ENCODE measurements around the gene NCBP1. TPM values are rescaled to one million over a fixed set of nuclear protein-coding genes. Genes with fewer than 3 reads are reported as not detected.

Gene NCBP1
- polyA plus RNA-seq, 2 of the 4 experiments (the other 2 are of a cell fraction): 31.8 to 48.2 TPM

DNA sequence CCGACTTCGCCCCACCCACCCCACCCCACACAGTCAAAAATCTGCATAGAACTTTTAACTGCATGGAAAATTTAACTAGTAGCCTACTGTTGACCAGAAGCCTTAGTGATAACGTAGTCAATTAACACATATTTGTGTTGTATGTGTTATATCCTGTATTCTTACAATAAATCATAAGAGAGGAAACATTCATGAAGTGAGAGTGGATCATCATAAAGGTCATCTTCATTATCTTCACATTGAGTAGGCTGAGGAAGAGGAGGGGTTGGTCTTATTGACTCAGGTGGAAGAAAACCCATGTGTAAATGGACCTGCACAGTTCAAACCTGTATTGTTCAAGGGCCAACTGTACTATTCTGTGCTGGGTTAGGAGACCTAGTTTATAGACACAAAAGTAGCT, 32.1 kb downstream of the NCBP1 start:
- whole genome bisulfite sequencing (ENCODE audit: missing lambda C conversion rate): 92% methylated on average over 3 of the region's 3 CpGs
- H3K9me3 ChIP-seq: no peaks in the 10 kb centered on the region
- H3K4me2 ChIP-seq: no peak overlapping the region
- H3K4me1 ChIP-seq: no peaks in the 10 kb centered on the region
- ChIA-PET POLR2A (no interaction called here), CTCF (interaction anchor here (1.2 kb wide), 1 partner anchor 14 kb away, joined by 4 read pairs; no protein-coding TSS in a partner anchor)
- TF ChIP-seq NFE2L2 (conservative IDR thresholded peaks at IDR 0.05; ENCODE audit: low read length) (no peak), NR3C1 (IDR thresholded peaks at IDR 0.05) (no peak), EHF (CRISPR knock-in tag; IDR thresholded peaks at IDR 0.05) (no peak), GATA3 (IDR thresholded peaks at IDR 0.05; ENCODE audit: borderline replicate concordance) (no peak), CBX8 (IDR thresholded peaks at IDR 0.05) (no peak), TP53 (CRISPR knock-in tag; IDR thresholded peaks at IDR 0.05) (no peak), SREBF2 (IDR thresholded peaks at IDR 0.05) (no peak), KDM5A (IDR thresholded peaks at IDR 0.05) (no peak), ZC3H11A (IDR thresholded peaks at IDR 0.05) (no peak), TFCP2L1 (CRISPR knock-in tag; IDR thresholded peaks at IDR 0.05) (no peak), ESRRA (IDR thresholded peaks at IDR 0.05; ENCODE audit: borderline replicate concordance, low read length) (no peak), KDM1A (IDR thresholded peaks at IDR 0.05; ENCODE audit: low read depth) (no peak), FOSL2 (IDR thresholded peaks at IDR 0.05) (no peak), FOSL2 (CRISPR knock-in tag; IDR thresholded peaks at IDR 0.05) (no peak), EP300 (IDR thresholded peaks at IDR 0.05) (no peak), JUNB (IDR thresholded peaks at IDR 0.05) (no peak), CHD2 (IDR thresholded peaks at IDR 0.05; ENCODE audit: low read length, partially characterized antibody) (no peak), ZFP36 (IDR thresholded peaks at IDR 0.05; ENCODE audit: borderline replicate concordance, partially characterized antibody) (no peak)
- TF ChIP-seq, protein P1, sequence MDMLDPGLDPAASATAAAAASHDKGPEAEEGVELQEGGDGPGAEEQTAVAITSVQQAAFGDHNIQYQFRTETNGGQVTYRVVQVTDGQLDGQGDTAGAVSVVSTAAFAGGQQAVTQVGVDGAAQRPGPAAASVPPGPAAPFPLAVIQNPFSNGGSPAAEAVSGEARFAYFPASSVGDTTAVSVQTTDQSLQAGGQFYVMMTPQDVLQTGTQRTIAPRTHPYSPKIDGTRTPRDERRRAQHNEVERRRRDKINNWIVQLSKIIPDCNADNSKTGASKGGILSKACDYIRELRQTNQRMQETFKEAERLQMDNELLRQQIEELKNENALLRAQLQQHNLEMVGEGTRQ (IDR thresholded peaks at IDR 0.05): no peak
- TF ChIP-seq, protein P2, sequence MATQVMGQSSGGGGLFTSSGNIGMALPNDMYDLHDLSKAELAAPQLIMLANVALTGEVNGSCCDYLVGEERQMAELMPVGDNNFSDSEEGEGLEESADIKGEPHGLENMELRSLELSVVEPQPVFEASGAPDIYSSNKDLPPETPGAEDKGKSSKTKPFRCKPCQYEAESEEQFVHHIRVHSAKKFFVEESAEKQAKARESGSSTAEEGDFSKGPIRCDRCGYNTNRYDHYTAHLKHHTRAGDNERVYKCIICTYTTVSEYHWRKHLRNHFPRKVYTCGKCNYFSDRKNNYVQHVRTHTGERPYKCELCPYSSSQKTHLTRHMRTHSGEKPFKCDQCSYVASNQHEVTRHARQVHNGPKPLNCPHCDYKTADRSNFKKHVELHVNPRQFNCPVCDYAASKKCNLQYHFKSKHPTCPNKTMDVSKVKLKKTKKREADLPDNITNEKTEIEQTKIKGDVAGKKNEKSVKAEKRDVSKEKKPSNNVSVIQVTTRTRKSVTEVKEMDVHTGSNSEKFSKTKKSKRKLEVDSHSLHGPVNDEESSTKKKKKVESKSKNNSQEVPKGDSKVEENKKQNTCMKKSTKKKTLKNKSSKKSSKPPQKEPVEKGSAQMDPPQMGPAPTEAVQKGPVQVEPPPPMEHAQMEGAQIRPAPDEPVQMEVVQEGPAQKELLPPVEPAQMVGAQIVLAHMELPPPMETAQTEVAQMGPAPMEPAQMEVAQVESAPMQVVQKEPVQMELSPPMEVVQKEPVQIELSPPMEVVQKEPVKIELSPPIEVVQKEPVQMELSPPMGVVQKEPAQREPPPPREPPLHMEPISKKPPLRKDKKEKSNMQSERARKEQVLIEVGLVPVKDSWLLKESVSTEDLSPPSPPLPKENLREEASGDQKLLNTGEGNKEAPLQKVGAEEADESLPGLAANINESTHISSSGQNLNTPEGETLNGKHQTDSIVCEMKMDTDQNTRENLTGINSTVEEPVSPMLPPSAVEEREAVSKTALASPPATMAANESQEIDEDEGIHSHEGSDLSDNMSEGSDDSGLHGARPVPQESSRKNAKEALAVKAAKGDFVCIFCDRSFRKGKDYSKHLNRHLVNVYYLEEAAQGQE (IDR thresholded peaks at IDR 0.05): no peak
- TF ChIP-seq, protein P3, sequence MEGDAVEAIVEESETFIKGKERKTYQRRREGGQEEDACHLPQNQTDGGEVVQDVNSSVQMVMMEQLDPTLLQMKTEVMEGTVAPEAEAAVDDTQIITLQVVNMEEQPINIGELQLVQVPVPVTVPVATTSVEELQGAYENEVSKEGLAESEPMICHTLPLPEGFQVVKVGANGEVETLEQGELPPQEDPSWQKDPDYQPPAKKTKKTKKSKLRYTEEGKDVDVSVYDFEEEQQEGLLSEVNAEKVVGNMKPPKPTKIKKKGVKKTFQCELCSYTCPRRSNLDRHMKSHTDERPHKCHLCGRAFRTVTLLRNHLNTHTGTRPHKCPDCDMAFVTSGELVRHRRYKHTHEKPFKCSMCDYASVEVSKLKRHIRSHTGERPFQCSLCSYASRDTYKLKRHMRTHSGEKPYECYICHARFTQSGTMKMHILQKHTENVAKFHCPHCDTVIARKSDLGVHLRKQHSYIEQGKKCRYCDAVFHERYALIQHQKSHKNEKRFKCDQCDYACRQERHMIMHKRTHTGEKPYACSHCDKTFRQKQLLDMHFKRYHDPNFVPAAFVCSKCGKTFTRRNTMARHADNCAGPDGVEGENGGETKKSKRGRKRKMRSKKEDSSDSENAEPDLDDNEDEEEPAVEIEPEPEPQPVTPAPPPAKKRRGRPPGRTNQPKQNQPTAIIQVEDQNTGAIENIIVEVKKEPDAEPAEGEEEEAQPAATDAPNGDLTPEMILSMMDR (IDR thresholded peaks at IDR 0.05): no peak
- no peak for FAIRE-seq
- no peak overlapping the region for H3K27ac ChIP-seq
- DNase-seq (ENCODE audit: low read depth in 1 of 2, low spot score in 1 of 2): no peak
- ATAC-seq: no peak
- H3K4me3 ChIP-seq: no peak overlapping the region

DNA sequence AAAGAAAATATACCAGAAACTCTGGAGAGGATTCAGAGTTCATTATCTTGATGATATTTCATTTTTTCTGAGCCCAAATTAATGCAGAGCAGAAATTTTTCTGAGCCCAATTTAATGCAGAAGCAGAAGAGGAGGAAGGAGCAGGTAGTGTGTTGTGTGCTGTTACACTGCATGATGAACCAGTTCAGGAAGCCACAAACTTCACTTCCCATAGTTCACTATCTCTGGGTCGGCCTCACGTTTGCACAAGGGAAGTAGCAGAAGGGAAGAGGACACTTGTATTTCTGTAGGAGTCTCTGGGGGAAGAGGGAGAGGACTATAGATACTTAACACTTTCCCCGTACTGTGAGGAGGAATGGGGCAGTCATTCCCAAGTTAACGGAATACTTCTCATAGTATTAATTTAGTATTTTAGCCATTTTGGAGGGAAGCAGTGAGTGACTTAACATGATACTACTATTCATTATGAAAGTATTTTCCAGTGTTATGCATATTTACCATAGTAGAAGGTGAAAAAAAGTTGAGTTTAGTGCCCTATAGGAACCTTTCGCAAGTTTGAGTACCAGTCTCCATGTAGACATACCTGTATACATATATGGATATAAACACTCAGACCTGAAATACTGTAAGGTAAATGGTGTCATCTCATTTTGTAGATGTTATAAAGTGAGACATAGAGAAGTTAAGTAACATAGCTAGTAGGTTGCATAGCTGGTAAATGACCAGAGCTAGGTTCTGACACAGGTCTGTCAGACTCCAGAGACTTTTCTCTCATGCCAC, 33.5 kb downstream of the NCBP1 start:
- Histone ChIP-seq H3K9me3 (no peaks in the 10 kb centered on the region), H3K27ac (no peak overlapping the region), H3K4me1 (no peaks in the 10 kb centered on the region), H3K4me3 (no peak overlapping the region), H3K4me2 (no peak overlapping the region)
- TF ChIP-seq CHD4 (IDR thresholded peaks at IDR 0.05; ENCODE audit: borderline replicate concordance) (no peak), POLR2A (IDR thresholded peaks at IDR 0.05; ENCODE audit: low read length) (no peak), KDM5A (IDR thresholded peaks at IDR 0.05) (no peak), NFE2L2 (conservative IDR thresholded peaks at IDR 0.05; ENCODE audit: low read length) (no peak), CBX8 (IDR thresholded peaks at IDR 0.05) (no peak), TFCP2L1 (CRISPR knock-in tag; IDR thresholded peaks at IDR 0.05) (no peak), ZC3H11A (IDR thresholded peaks at IDR 0.05) (no peak), HDAC2 (IDR thresholded peaks at IDR 0.05) (no peak), ZNF302 (CRISPR knock-in tag; IDR thresholded peaks at IDR 0.05) (no peak), HOXB13 (CRISPR knock-in tag; IDR thresholded peaks at IDR 0.05; ENCODE audit: low read depth) (no peak), CHD2 (IDR thresholded peaks at IDR 0.05; ENCODE audit: low read length, partially characterized antibody) (no peak)
- TF ChIP-seq, protein P3 (IDR thresholded peaks at IDR 0.05): no peak
- TF ChIP-seq, protein P4, sequence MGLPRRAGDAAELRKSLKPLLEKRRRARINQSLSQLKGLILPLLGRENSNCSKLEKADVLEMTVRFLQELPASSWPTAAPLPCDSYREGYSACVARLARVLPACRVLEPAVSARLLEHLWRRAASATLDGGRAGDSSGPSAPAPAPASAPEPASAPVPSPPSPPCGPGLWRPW (IDR thresholded peaks at IDR 0.05): no peak
- TF ChIP-seq, protein P5, sequence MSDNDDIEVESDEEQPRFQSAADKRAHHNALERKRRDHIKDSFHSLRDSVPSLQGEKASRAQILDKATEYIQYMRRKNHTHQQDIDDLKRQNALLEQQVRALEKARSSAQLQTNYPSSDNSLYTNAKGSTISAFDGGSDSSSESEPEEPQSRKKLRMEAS (IDR thresholded peaks at IDR 0.05): no peak
- TF ChIP-seq, protein P6, sequence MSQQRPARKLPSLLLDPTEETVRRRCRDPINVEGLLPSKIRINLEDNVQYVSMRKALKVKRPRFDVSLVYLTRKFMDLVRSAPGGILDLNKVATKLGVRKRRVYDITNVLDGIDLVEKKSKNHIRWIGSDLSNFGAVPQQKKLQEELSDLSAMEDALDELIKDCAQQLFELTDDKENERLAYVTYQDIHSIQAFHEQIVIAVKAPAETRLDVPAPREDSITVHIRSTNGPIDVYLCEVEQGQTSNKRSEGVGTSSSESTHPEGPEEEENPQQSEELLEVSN (IDR thresholded peaks at IDR 0.05; ENCODE audit: borderline replicate concordance, low read depth): no peak
- FAIRE-seq (no peak), DNase-seq (ENCODE audit: low read depth in 1 of 2, low spot score in 1 of 2) (no peak), ATAC-seq (no peak)
- whole genome bisulfite sequencing (ENCODE audit: missing lambda C conversion rate): 94% methylated on average over 5 of the region's 5 CpGs
- ChIA-PET POLR2A (no interaction called here), CTCF (interaction anchor here (1.2 kb wide), 1 partner anchor 69 kb away, joined by 3 read pairs; no protein-coding TSS in a partner anchor)

Data from A549 (cell line).